ENCODE results near the gene JARID2. TPM values are rescaled to one million over a fixed set of nuclear protein-coding genes. Genes with fewer than 3 reads are reported as not detected.
A peak's percentile ranks its signal among the peaks of the same experiment; 100 is the strongest.

Gene JARID2
- polyA plus RNA-seq, 1 donor (not counting 4 experiments of a cell fraction or from before 2014, with no cell fraction given): 11.0 TPM

- Histone ChIP-seq H3K4me3 (ENCODE audit: control insufficient read depth in 2 of 3, extremely low read depth in 1 of 3, insufficient read depth in 2 of 3, low read depth in 1 of 3, low read length in 3 of 3) (no peak overlapping the region), H4K20me1 (ENCODE audit: control insufficient read depth, extremely low read depth, insufficient read depth, low read length) (peaks cover 9% of the 10 kb centered on the region), H3K79me2 (ENCODE audit: control insufficient read depth, insufficient read depth, low read length) (peaks cover 89% of the 10 kb centered on the region), H3K36me3 (ENCODE audit: control insufficient read depth in 2 of 2, extremely low read depth in 1 of 2, insufficient read depth in 2 of 2, low read length in 2 of 2) (peaks cover 0 to 3% of the 10 kb centered on the region in 2 experiments), H3K9ac (ENCODE audit: control insufficient read depth, extremely low read depth, insufficient read depth, low read length) (no peak overlapping the region), H3K27ac (ENCODE audit: control insufficient read depth, insufficient read depth, low read length) (no peak overlapping the region), H3K9me3 (ENCODE audit: control insufficient read depth, low read depth, low read length) (no peaks in the 10 kb centered on the region), H2AFZ (ENCODE audit: control insufficient read depth, low read length) (no peak overlapping the region), H3K27me3 (ENCODE audit: control insufficient read depth, extremely low read depth, insufficient read depth, low read length) (no peaks in the 10 kb centered on the region), H3K9me1 (ENCODE audit: control insufficient read depth, extremely low read depth, insufficient read depth, low read length) (peaks cover 3% of the 10 kb centered on the region), H3K4me2 (ENCODE audit: control insufficient read depth, extremely low read depth, insufficient read depth, low read depth, low read length) (no peak overlapping the region), H3K4me1 (ENCODE audit: control insufficient read depth, extremely low read depth, insufficient read depth, low read length) (peaks cover 16% of the 10 kb centered on the region)
- TF ChIP-seq CTCF (optimal IDR thresholded peaks at IDR 0.05 in 1 of 3, IDR thresholded peaks at IDR 0.05 in 1 of 3, conservative IDR thresholded peaks at IDR 0.05 in 1 of 3; ENCODE audit: extremely low read depth in 1 of 3, insufficient read depth in 2 of 3, low read length in 3 of 3) (peak; percentile 60 to 65 (median 64)), EZH2 (IDR thresholded peaks at IDR 0.05; ENCODE audit: low read length) (no peak)
- dilution Hi-C loops (cut with MboI; ENCODE audit: extremely low pct_ligation_motif_present, low sequenced_read_pairs): no loop called here
- no peak for DNase-seq (ENCODE audit: low read depth, low spot score)
- no peak for FAIRE-seq
These were observed 144.2 kb downstream of the JARID2 start for GRCh38 chr6:15389765-15390723.

GRCh38 chr6:15391500-15391899 is 145.6 kb downstream of the JARID2 start:
- H3K9me3 ChIP-seq (ENCODE audit: control insufficient read depth, low read depth, low read length): no peaks in the 10 kb centered on the region
- no peak overlapping the region for H3K27ac ChIP-seq (ENCODE audit: control insufficient read depth, insufficient read depth, low read length)
- H3K79me2 ChIP-seq (ENCODE audit: control insufficient read depth, insufficient read depth, low read length): peaks cover 89% of the 10 kb centered on the region
- no peak for TF ChIP-seq CTCF (optimal IDR thresholded peaks at IDR 0.05 in 1 of 3, IDR thresholded peaks at IDR 0.05 in 1 of 3, conservative IDR thresholded peaks at IDR 0.05 in 1 of 3; ENCODE audit: extremely low read depth in 1 of 3, insufficient read depth in 2 of 3, low read length in 3 of 3)
- TF ChIP-seq EZH2 (IDR thresholded peaks at IDR 0.05; ENCODE audit: low read length): no peak
- H2AFZ ChIP-seq (ENCODE audit: control insufficient read depth, low read length): no peak overlapping the region
- peaks cover 9% of the 10 kb centered on the region for H3K4me1 ChIP-seq (ENCODE audit: control insufficient read depth, extremely low read depth, insufficient read depth, low read length)
- H3K4me2 ChIP-seq (ENCODE audit: control insufficient read depth, extremely low read depth, insufficient read depth, low read depth, low read length): peak overlapping the region; percentile 29
- FAIRE-seq: no peak
- no peak overlapping the region for H3K9ac ChIP-seq (ENCODE audit: control insufficient read depth, extremely low read depth, insufficient read depth, low read length)
- H4K20me1 ChIP-seq (ENCODE audit: control insufficient read depth, extremely low read depth, insufficient read depth, low read length): peaks cover 5% of the 10 kb centered on the region
- DNase-seq (ENCODE audit: low read depth, low spot score): no peak
- no peak overlapping the region for H3K4me3 ChIP-seq (ENCODE audit: control insufficient read depth in 2 of 3, extremely low read depth in 1 of 3, insufficient read depth in 2 of 3, low read depth in 1 of 3, low read length in 3 of 3)
- H3K36me3 ChIP-seq (ENCODE audit: control insufficient read depth in 2 of 2, extremely low read depth in 1 of 2, insufficient read depth in 2 of 2, low read length in 2 of 2): peaks cover 0 to 3% of the 10 kb centered on the region in 2 experiments
- peaks cover 3% of the 10 kb centered on the region for H3K9me1 ChIP-seq (ENCODE audit: control insufficient read depth, extremely low read depth, insufficient read depth, low read length)
- dilution Hi-C loops (cut with MboI; ENCODE audit: extremely low pct_ligation_motif_present, low sequenced_read_pairs): no loop called here
- H3K27me3 ChIP-seq (ENCODE audit: control insufficient read depth, extremely low read depth, insufficient read depth, low read length): no peaks in the 10 kb centered on the region

Data from keratinocyte (primary cell).